GM12801 (cell line): ENCODE results near the gene C1QA.

Source experiments
- CTCF ChIP-seq: IDR thresholded peaks from one replicate; pipeline ENCODE4 v1.5.1; 2011; ENCODE audit warnings: control low read depth; ENCODE audit not compliant: insufficient read length; ENCODE audit errors: extremely low read depth

The C1QA gene

DNA sequence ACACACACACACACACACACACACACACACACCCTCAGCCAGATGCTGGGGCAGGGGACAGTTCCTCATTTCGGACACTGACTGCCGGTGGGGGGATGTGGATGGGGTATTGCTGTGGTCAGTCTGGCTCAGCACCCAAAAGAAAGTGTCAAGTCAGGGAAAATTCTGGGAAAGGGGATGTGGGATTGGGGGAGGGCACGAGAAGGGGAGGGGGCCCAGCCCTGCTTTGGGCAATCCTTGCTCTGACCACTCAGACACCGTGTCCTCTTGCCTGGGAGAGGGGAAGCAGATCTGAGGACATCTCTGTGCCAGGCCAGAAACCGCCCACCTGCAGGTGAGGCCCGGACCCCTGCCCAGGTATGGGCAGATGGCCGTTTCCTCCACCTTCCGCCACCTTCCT is 7.0 kb downstream of the C1QA start, which contains the start of gene C1QC:
Gene C1QC (plus strand): TSS at position 253 of the 400 bp plus-strand sequence. CDS start 391 bp downstream, outside the sequence.
- no peak for TF ChIP-seq CTCF

DNA sequence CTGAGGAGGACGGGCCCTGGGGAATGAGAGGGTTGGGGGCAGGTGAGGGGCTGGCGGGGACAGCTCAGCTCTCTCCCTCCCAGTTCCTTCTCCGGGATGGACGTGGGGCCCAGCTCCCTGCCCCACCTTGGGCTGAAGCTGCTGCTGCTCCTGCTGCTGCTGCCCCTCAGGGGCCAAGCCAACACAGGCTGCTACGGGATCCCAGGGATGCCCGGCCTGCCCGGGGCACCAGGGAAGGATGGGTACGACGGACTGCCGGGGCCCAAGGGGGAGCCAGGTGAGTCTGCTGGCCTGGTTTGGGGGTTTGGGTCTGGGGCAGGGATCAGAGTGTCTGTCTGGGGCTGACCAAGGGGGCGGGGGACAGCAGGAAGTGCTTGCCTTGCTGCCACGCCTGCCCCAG is 7.5 kb downstream of the C1QA start:
- no peak for TF ChIP-seq CTCF

DNA sequence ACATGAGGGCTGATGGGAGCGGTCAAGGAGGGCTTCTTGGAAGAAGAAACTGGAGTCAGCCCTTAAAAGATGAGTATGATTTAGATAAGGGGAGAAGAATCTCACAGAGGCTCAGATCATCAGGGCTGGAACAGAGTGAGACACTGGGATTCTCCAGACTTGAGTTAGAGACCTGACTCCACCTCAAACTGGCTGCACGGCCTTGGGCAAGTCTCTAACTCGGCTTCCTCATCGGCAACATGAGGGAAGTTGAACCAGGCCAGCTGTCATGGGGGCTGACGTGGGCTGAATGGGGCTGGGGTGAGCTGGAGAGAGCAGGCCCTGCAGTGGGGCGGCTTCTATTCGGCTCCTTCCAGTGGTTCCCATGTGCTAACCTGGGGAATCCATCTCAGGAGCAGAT is 9.5 kb downstream of the C1QA start:
- TF ChIP-seq CTCF = no peak

DNA sequence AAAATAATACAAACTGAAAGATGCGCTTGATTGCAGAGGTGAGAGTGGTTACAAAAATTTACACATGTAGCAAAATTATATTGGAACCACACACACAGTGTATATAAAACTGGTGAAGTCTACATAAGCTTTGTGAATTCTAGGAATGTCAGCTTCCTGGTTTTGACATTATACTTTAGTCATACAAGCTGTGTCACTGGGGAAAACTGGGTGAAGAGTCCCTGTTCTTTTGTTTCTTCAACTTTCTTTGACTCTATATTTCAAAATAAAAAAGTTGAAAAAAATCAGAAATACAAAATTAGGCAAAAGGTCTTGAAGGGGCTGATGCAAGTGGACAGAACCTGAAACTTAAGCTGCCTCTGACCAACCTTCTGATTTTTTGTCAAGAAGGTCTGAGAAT is 10.0 kb downstream of the C1QA start:
- TF ChIP-seq CTCF = no peak

GRCh38 chr1:22650089-22650693 is 13.8 kb downstream of the C1QA start:
- no peak for TF ChIP-seq CTCF

DNA sequence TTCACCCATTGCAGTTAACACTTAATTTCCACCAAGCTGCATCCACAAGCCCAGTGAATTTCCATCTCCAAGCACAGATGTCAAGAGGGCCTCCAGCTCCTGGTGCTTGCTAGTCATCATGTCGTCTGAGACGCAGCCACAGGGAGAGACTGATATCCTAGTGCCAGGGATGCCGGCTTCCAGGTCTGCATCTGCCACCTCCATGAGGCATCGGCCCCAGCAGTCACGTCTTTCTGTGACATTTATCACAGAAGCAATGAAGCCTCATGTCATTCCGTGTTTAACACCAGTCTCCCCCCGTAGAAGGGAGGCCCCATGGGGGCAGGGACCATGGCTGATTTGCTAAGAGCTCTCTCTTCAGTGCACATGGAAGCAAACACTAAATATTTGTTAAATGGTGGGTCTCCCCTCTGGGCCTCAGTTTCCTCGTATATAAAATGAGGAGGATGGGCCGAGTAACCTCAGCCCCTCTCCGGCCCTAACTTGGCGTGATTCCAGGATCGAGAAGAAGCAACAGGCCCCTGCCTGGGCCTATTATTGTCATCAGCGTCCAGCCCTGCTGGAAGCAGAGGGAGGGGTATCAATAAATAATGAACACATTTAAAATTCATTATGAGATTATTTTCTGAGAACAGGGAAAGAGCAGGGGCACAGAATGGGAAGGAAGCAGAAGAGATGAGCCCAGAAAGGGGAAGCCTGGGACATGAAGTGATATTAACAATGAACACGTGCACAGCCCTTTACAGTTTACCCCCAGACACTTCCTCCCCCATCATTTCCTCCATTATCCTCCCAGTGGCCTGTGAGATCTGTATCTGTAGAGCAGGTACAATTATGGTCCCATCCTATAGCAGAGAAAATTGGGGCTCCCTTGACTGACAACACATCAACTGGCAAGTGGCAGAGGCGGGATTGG is 15.8 kb downstream of the C1QA start:
- no peak for TF ChIP-seq CTCF

DNA sequence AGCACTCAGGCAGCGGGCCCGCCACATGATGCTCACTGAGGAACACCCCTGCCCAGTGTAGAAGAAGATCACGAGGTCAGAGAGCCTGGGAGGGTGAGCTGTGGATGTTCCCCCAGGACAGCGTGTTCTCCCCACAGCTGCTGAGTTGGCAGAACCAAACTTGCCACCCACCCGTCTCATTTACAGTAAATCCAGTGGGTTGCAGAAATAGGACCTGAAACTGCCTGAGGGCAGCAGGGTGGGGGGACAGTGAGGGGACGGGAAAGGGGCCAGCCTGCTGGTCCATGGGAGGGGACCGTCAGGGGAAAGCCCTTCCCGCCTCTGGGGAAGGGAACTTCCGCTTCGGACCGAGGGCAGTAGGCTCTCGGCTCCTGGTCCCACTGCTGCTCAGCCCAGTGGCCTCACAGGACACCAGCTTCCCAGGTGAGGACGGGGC is 16.5 kb downstream of the C1QA start, which contains the start of gene C1QB:
Gene C1QB (plus strand): TSS at position 356 of the 436 bp plus-strand sequence. CDS start 6,227 bp downstream, outside the sequence.
- TF ChIP-seq CTCF = no peak
